NCI-H2196 (cell line): Measurements from ENCODE around the gene ZNF619.
A peak's percentile ranks its signal among the peaks of the same experiment; 100 is the strongest.
"Not testable (repeated sequence)": the region's sequence is repeated elsewhere in the genome, so short reads cannot be mapped to it uniquely, and the experiment has no call there.

Experiments
- DNase-seq: peaks from one replicate; lab custom pipeline; 2025; ENCODE audit not compliant: unreplicated experiment; lab: John Stamatoyannopoulos, UW

Gene ZNF619

GRCh38 chr3:40476478-40477470, at the start of gene ZNF619:
Gene ZNF619, plus strand, starts transcription at chr3:40477122. Its CDS starts 858 bp downstream, at chr3:40477980.
- DNase-seq = peak; percentile 42

GRCh38 chr3:40432793-40433192, 44.1 kb upstream of the ZNF619 start:
- DNase-seq = no peak

DNA sequence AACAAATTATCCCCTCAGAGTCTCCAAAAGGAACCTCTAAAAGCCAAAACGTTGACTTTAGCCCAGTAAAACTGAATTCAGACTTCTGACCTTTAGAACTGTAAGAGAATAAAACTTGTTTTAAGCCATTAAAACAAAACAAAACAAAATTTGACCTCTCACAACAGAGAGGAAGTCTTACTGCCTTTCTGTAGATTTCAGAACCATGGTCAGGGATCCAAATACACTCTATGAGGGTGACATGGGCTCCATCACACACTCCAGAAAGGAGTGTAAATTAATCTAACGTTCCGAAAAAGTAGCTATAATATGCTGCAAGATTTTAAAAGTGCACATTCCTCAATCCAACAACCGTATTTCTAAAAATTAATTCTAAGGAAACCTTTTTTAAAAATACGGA, 39.0 kb upstream of the ZNF619 start:
- DNase-seq = no peak

DNA sequence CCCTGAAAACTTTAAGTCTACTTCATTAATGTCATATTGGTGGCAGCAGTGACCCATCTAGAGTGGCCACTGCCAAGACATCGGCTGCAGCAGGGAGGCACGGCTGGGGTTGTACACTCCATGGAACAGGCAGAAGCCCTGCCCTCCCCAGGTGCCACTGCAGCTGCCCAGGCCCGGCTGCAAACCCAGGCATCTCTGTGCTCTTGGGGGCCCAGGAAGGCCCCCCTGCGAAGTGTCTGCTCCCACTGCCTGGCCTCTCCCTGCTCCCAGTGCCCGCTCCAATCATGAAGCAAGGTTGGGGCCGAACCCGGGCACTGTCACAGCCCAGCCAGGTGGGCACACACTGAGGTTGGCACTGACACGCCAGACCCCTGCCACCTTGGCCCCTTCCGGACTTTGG, 31.9 kb upstream of the ZNF619 start:
- DNase-seq = no peak

GRCh38 chr3:40445880-40446279, 31.0 kb upstream of the ZNF619 start:
- no peak for DNase-seq

DNA sequence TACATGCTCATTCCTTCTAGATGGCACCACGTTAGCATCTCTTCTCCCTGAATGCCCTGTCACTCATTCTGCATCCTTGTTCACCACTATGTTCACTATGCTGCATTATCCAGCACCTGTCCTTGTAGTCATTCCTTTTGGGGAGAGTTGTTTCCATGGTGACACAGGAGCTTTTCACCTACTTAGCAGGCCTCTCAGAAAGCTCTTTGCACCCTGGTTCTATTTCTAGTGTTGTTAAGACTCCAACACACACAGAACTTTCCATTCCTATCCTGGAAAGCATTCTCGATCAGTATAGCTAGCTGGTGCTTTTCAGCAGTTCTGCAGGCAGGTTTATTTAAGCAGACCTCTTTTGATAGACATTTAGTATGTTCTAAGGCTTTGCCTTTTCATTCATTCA, 26.5 kb upstream of the ZNF619 start:
- no peak for DNase-seq

GRCh38 chr3:40451551-40451950, 25.4 kb upstream of the ZNF619 start:
- DNase-seq = no peak

DNA sequence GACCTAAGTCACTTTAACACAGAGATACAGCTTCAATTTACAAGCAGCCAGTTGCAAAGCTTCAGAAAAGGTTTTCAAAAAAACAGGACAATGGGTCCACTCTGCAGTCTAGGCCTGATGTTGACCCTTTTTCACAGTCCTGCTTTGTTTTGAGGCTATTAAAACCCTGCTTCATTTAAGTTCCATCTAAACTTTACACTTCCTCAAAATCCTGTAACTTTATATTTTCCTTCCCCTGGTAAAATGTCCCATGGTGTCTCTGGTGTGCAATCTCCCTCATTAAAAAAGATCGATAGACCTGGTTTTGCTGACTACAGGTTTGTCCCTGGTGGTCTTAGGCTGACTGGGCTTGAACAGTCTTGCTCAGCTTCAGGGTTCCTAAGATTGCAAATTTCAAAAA, 24.9 kb upstream of the ZNF619 start:
- DNase-seq = no peak

- DNase-seq = no peak
Measured at GRCh38 chr3:40452562-40452875, 24.4 kb upstream of the ZNF619 start.

GRCh38 chr3:40452876-40453730, 23.8 kb upstream of the ZNF619 start:
- DNase-seq = peak; percentile 88

DNA sequence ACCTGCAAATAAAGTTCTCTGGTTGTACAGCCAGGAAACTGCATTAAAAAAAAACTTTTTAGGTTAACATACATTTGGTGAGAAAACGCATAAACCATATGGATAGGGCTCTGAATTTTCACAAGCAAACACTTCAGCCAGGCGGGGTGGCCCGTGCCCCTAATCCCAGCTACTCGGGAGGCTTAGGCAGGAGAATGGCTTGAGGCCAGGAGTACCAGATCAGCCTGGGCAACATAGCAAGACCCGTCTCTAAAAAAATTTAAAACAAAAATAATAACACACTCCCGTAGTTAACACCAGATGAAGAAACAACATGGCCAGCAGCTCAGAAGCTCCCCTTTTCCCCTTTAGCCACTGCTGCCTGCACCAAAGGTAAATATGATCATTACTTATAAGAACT, 23.0 kb upstream of the ZNF619 start:
- no peak for DNase-seq

- no peak for DNase-seq
Measured at GRCh38 chr3:40455328-40455727, 21.6 kb upstream of the ZNF619 start.

DNA sequence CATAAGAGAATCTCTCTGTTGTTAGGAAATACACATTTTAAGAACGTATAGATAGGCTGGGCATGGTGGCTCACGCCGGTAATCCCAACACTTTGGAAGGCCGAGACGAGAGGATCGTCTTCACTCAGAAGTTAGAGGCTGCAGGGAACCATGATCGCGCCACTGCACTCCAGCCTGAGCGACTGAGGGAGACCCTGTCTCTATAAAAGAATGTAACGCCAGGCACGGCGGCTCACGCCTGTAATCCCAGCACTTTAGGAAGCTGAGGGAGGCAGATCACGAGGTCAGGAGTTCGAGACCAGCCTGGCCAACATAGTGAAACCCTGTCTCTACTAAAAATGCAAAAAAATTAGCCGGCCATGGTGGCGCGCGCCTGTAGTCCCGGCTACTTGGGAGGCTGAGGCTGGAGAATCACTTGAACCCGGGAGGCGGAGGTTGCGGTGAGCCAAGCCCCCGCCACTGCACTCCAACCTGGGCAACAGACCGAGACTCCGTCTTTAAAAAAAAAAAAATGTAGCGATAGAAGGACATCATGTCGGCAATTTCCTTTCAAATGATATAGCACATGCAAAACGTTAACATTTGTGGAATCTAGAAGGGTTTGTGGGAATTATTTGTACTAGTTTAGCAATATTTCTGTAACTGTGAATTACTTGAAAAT, 20.5 kb upstream of the ZNF619 start:
- no peak for DNase-seq

GRCh38 chr3:40456940-40457823, 19.7 kb upstream of the ZNF619 start, which contains the start of gene RPL14:
Gene RPL14, plus strand, starts transcription at chr3:40457339. Its CDS starts 133 bp downstream, at chr3:40457472.
- peak; percentile 79 for DNase-seq

- no peak for DNase-seq
Measured at GRCh38 chr3:40458473-40458872, 18.4 kb upstream of the ZNF619 start.

DNA sequence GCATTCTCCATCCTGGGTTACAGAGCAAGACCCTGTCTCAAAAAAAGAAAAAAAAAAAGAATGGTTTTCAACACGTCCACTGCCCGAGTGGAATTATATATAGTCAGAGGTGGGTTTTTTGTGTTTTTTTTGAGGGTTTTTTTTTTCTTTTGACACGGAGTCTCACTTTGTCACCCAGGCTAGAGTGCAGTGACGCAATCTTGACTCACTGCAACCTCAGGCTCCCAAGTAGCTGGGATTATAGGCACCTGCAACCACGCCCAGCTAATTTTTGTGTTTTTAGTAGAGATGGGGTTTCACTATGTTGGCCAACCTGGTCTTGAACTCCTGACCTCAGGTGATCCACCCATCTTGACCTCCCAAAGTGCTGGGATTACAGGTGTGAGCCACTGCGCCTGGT, 16.4 kb upstream of the ZNF619 start:
- DNase-seq = not testable (repeated sequence)

DNA sequence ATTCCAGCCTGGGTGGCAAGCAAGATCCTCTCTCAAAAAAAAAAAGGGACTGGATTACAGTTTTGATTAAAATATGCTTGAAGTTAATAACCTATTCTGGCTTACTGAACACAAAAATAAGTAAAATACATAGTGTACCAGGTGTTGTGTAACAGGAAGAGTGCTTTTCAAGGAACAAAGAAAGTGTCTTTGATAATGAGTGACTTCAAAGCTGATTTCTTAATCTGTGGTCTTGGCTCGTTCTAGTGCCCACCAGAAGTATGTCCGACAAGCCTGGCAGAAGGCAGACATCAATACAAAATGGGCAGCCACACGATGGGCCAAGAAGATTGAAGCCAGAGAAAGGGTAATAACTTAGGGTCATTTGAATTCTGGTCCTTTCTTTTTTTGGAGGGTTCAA, 15.8 kb upstream of the ZNF619 start:
- DNase-seq = no peak

GRCh38 chr3:40462838-40463237, 14.1 kb upstream of the ZNF619 start:
- not testable (repeated sequence) for DNase-seq

- DNase-seq = no peak
Measured at GRCh38 chr3:40463579-40463978, 13.3 kb upstream of the ZNF619 start.
